SK-N-SH (cell line): Measurements from ENCODE around the gene TPSB2.

Experiments used
- CTCF ChIP-seq: fragments of 200-600 bp; sonication (generic); IDR thresholded peaks from 2 replicates; pipeline ENCODE4 v1.6.1; 2017; ENCODE audit warnings: antibody characterized with exemption, mild to moderate bottlenecking, moderate library complexity
- EZH2phosphoT487 ChIP-seq: fragments of 200-600 bp; sonication (generic); IDR thresholded peaks from 2 replicates; pipeline ENCODE4 v1.6.1; 2017; ENCODE audit warnings: low read depth, mixed run types, mild to moderate bottlenecking, antibody characterized with exemption, moderate library complexity, borderline replicate concordance
- SMC3 ChIP-seq: IDR thresholded peaks from 2 replicates; pipeline ENCODE4 v1.6.1; 2012; ENCODE audit warnings: low read depth, low read length, improper control_type of control experiment

- TF ChIP-seq EZH2phosphoT487 = no peak
- TF ChIP-seq CTCF = no peak
- TF ChIP-seq SMC3 = no peak
Measured at GRCh38 chr16:1261131-1261892, 31.3 kb upstream of the TPSB2 start.
